ENCODE measurements around the gene ALPL. TPM values are rescaled to one million over a fixed set of nuclear protein-coding genes. Genes with fewer than 3 reads are reported as not detected.

The ALPL gene
- total RNA-seq, 1 donor from 2014 or later = 123 TPM

GRCh38 chr1:21614419-21615115 is 105.3 kb downstream of the ALPL start:
- H3K4me3 ChIP-seq = no peak overlapping the region
- intact Hi-C loops (cut with DNase I) = no loop called here
- no peak overlapping the region for H3K27ac ChIP-seq
- ATAC-seq (no peak), DNase-seq (no peak)
- H3K27me3 ChIP-seq (ENCODE audit: low read depth) = peaks cover under 1% of the 10 kb centered on the region
- H3K4me1 ChIP-seq = no peaks in the 10 kb centered on the region
- no peak for TF ChIP-seq CTCF (IDR thresholded peaks at IDR 0.05)
- H3K36me3 ChIP-seq = no peaks in the 10 kb centered on the region
- no peaks in the 10 kb centered on the region for H3K9me3 ChIP-seq

GRCh38 chr1:21616372-21616771 is 107.1 kb downstream of the ALPL start:
- Histone ChIP-seq H3K4me3 (no peak overlapping the region), H3K27ac (no peak overlapping the region), H3K27me3 (ENCODE audit: low read depth) (peaks cover 13% of the 10 kb centered on the region), H3K36me3 (no peaks in the 10 kb centered on the region), H3K9me3 (no peaks in the 10 kb centered on the region), H3K4me1 (peaks cover 6% of the 10 kb centered on the region)
- no peak for ATAC-seq
- intact Hi-C loops (cut with DNase I) = no loop called here
- TF ChIP-seq CTCF (IDR thresholded peaks at IDR 0.05) = no peak
- DNase-seq = no peak

- no peak overlapping the region for H3K4me3 ChIP-seq
- intact Hi-C loops (cut with DNase I) = no loop called here
- H3K27me3 ChIP-seq (ENCODE audit: low read depth) = peaks cover 21% of the 10 kb centered on the region
- TF ChIP-seq CTCF (IDR thresholded peaks at IDR 0.05) = no peak
- H3K4me1 ChIP-seq = peaks cover 6% of the 10 kb centered on the region
- no peak overlapping the region for H3K27ac ChIP-seq
- H3K36me3 ChIP-seq = no peaks in the 10 kb centered on the region
- DNase-seq (no peak), ATAC-seq (no peak)
- H3K9me3 ChIP-seq = no peaks in the 10 kb centered on the region
Observed at GRCh38 chr1:21617126-21617738, 108.0 kb downstream of the ALPL start.

GRCh38 chr1:21618059-21618458 is 108.8 kb downstream of the ALPL start:
- no peak overlapping the region for H3K27ac ChIP-seq
- H3K9me3 ChIP-seq = no peaks in the 10 kb centered on the region
- no peaks in the 10 kb centered on the region for H3K36me3 ChIP-seq
- H3K4me1 ChIP-seq = peaks cover 11% of the 10 kb centered on the region
- intact Hi-C loops (cut with DNase I) = no loop called here
- ATAC-seq (no peak), DNase-seq (no peak)
- TF ChIP-seq CTCF (IDR thresholded peaks at IDR 0.05) = no peak
- peaks cover 25% of the 10 kb centered on the region for H3K27me3 ChIP-seq (ENCODE audit: low read depth)
- H3K4me3 ChIP-seq = no peak overlapping the region

- Histone ChIP-seq H3K4me1 (peaks cover 16% of the 10 kb centered on the region), H3K4me3 (no peak overlapping the region), H3K27me3 (ENCODE audit: low read depth) (peaks cover 32% of the 10 kb centered on the region), H3K9me3 (no peaks in the 10 kb centered on the region), H3K36me3 (no peaks in the 10 kb centered on the region), H3K27ac (no peak overlapping the region)
- ATAC-seq (no peak), DNase-seq (no peak)
- TF ChIP-seq CTCF (IDR thresholded peaks at IDR 0.05) = no peak
- intact Hi-C loops (cut with DNase I) = no loop called here
Observed at GRCh38 chr1:21618561-21619374, 109.5 kb downstream of the ALPL start.

All from lower lobe of right lung (tissue), 2 donors.